ENCODE results near the gene TFAM.

The TFAM gene

GRCh38 chr10:58384999-58385783 is at the start of gene TFAM:
TSS of gene TFAM (plus strand) at chr10:58385410. CDS start at chr10:58385548, 138 bp downstream.
- peak; percentile 98 to 99 for DNase-seq (ENCODE audit: low read depth in 2 of 2)

DNA sequence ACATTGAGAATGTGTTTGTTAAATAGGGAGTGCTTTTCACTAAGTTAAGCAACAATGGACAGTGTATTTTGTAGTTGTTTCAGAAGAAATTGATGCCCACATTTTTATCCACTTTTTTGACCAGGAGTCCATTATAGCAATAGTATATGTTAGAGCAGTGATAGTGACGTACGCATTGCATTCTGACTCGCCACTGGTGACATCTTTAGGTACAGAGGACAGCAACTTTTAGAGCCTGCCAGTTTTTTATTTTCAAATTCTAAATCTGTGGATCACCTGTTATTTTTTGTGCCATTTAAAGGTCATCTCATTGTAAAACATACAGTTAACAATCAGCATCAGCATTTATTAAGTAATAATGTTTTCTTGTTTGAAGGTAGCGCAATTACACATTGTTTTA is 49.0 kb upstream of the TFAM start:
- DNase-seq (ENCODE audit: low read depth in 2 of 2) = no peak

DNA sequence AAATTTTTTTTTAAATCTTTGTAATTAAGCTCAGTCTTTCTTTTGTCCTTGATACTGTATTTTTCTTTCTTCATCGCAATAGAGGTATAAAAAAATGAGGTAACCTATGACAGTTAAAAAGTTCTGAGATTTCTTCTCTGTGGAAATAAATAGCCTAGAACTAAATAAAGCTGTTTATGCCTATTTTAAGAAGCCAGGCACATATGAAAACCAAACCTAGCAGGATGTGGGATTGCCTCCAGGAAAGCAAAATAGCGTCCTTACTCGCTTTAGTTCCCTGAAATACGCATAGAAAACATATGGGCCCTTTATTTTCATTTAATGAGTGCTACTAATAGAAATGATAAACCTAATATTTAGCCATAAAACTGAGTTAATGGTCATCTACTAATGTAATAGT is 43.8 kb upstream of the TFAM start:
- no peak for DNase-seq (ENCODE audit: low read depth in 2 of 2)

DNA sequence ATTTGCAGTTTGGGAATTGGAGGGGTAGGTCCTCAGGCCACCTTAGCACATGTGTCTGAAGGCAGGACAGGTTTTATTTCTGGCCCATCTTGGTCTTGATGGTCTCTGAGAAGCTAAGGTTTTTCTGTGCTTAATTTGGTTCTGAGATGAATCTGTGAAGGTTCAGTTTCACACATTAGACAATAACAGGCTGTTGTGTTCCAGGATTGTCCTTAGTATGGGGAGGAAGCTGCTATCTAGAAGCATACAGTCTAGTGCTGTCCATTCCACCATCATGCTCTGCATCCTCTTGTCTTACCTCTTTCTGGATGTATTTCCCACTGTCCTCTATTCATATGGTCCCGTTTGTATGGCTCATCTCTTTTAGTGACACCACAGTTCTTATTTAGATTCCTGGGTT is 43.3 kb upstream of the TFAM start:
- no peak for DNase-seq (ENCODE audit: low read depth in 2 of 2)

DNA sequence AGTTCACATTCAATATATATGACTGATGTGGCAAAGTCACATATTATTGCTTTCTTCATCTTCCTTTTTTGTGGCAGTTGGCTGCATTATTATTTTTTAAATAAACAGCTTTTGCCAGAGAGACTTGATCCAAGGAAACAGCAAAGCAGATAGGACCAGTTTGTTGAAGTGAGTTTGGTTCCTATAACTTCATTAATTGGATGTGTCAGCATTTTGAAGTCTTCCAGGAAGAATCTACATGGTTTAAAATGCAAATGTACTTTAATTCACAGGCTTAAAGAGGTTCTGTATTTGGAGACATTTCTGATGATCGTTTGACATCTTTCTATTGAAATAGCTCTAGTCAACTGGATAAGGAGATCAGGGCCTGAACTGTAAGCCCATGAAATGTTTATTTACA is 37.2 kb upstream of the TFAM start:
- no peak for DNase-seq (ENCODE audit: low read depth in 2 of 2)

DNA sequence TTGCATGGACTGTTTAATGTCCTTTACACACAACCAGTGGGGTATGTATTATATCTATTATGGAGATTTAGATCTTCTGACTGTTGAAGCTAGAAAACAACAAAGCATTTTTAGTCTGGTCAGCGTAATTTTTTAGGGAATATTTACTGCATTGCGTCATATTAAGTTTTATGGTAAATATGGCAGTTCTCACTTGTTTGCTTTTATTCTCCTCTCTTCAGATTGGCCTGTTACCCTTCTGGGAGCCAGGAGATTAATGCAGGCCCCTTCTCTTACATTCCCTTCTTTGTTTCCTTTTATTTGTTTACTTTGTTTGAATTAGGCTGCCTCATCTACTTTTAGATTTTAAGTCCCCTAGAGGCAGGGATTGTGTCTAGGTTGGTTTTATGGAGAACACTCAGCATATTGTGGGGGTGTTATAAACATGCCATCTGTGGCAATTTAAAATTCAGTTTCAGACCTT is 36.6 kb upstream of the TFAM start:
- DNase-seq (ENCODE audit: low read depth in 2 of 2) = no peak

DNA sequence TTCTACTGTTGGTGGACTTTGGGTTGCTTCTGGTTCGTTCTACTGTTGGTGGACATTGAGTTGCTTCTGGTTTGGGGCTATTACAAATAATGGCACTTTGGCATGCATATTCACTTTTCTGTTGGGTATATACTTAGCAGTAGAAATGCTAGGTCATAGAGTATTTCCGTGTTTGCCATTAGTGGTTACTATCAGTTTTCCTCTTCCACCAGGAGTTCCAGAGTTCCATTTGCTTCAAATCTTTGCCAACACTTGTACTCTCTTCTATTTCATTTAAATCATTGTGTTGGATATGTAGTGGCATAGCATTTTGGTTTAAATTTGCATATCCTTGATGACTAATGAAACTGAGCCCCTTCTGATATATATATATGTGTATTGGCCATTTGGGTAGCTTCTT is 35.2 kb upstream of the TFAM start:
- no peak for DNase-seq (ENCODE audit: low read depth in 2 of 2)

DNA sequence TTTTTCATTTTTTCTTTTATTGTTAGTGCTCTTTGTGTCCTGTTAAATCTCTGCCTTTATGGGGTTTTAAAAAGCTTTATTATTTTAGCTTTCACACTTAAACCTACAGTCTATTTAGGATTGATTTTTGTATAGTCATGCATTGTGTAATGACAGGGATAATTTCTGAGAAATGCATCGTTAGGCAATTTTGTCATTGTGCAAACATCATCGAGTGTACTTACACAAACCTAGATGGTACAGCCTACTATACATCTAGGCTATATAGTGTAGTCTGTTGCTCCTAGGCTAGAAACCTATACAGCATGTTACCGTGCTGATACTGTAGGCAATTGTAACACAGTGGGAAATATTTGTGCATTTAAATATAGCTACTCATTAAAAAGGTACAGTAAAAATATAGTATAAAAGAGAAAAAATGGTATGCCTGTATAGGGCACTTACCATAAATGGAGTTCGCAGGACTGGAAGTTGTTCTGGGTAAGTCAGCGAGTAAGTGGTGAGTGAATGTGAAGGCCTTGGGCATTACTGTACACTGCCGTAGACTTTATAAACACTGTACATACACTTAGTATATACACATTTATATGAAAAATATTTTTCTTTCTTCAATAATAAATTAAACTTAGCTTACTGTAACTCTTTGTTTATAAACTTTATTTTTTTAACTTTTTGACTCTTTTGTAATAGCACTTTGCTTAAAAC is 34.4 kb upstream of the TFAM start:
- no peak for DNase-seq (ENCODE audit: low read depth in 2 of 2)

- DNase-seq (ENCODE audit: low read depth in 2 of 2) = no peak
Observed at GRCh38 chr10:58351616-58352578, 33.3 kb upstream of the TFAM start.

DNA sequence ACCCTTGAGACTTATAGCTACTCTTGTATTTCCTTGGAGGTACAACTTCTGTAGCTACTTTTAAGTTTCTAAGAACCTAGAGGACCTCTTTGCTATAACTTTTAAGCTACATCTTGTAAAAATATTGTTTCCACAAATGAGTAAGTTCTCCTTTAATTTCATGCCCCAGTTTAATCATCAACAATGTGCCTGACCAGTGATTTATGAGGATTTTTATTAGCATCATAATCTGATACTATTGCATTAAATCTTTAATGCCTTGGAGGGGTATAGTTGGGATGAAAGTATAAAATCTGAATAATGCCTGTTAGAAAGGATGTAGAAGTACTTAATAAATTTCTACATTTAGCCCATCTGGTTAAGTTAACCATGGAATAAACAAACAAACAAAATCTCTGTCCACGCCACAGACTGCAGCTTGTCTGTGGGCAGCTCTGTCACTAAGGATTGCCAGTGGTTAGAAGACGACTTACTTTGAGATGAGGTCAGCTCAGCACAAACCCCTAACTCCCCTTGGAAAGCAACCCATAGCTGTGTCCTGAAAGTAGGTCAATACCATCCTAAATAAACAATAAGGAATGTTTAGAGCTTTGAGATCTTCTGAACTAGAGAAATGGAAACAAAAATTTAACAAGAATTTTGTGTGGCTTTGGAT is 32.1 kb upstream of the TFAM start:
- no peak for DNase-seq (ENCODE audit: low read depth in 2 of 2)

DNA sequence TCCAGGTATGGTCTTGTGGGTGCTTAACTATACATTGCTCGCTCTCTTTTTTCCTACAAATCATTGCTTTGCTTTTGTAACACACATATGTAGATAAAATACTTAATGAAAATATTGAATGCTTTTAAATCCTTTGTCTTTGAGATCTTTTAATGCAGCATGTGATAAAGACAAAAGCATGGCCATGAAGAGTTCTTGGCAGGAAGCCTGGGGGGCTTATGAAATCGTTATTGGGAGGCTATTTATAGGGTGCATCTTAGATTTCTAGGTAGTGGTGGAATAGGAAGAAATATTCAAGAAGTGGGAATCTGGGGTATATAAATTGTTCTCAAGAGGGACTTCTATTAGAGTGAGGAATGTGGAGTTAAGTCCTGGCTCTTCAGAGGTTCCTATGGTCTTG is 28.5 kb upstream of the TFAM start:
- no peak for DNase-seq (ENCODE audit: low read depth in 2 of 2)

- DNase-seq (ENCODE audit: low read depth in 2 of 2) = no peak
Observed at GRCh38 chr10:58358314-58358933, 26.8 kb upstream of the TFAM start.

- DNase-seq (ENCODE audit: low read depth in 2 of 2) = no peak
Observed at GRCh38 chr10:58358947-58359346, 26.3 kb upstream of the TFAM start.

GRCh38 chr10:58359541-58359940 is 25.7 kb upstream of the TFAM start:
- DNase-seq (ENCODE audit: low read depth in 2 of 2) = no peak

GRCh38 chr10:58360412-58361004 is 24.7 kb upstream of the TFAM start:
- no peak for DNase-seq (ENCODE audit: low read depth in 2 of 2)

DNA sequence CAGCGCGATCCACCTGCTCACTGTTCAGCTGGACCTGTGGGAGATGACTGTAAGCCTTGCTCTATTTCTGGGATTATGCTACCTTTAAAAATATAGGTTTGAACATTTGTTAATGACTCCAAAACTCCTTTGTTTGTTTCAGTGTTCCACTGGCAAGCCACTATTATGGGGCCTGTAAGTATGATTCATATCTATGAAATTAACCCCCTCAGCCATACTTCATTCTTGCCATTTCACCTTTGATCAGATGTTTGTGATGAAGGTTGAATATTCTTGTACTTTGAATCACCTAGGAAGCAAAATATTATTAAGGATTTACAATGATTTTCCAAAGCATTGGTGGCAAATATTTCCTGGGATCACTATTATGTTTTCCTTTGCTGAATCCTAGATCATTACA is 23.9 kb upstream of the TFAM start:
- no peak for DNase-seq (ENCODE audit: low read depth in 2 of 2)

DNA sequence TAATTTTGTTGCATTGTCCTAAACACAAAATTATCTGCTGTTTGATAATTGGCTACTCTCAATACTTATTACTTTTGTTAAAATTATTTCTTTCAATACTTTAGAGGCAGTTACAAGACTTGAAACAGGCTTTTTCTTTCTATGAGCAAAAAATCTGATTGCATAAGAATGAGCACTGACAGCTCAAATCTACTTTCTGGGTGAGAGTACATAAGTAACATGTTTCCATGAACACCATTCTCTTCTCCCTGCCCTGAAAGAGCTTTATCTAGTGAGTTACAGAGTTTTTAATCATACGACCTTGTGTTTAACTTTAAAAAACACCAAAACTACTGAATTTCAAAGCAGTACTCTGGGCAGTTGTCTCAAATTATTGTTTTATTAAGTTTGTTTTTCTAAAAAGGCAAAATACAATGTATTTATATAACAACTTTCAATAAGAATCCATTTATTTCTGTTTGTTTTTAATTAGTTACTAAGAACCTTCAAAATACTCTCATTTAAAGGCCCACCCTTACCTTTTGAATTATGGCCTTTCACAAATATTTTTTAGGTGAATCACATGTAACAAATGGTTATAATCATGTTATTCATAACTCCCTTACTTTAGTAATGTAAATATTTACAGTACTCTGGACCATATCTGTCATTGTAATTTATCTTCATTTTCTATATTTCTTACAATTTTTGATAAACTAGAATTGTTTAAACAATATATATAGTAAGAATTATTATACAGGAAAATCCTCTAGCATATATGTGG is 23.0 kb upstream of the TFAM start:
- DNase-seq (ENCODE audit: low read depth in 2 of 2) = no peak

- no peak for DNase-seq (ENCODE audit: low read depth in 2 of 2)
Observed at GRCh38 chr10:58367069-58367468, 18.1 kb upstream of the TFAM start.

DNA sequence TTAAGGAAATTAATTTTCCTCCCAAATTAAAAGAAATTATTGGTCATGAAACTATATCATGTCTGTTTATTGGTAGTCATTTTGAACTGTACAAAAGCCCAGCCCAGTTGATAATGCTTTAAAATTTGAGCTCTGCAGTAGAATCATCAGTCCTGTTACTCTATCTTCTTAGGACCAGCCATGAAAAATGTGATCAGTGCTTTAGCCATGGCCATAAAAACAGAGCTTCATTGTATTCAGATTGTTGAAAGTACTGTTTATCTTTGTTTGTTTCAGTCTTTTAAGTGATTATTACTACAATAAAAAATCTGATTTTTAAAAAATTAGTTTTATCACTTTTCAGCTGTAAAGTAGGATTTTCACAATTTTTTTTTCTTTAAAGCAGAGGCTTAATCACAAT is 13.7 kb upstream of the TFAM start:
- no peak for DNase-seq (ENCODE audit: low read depth in 2 of 2)
